PC-9 (cell line): ENCODE data around the gene HERC4. TPM values are rescaled to one million over a fixed set of nuclear protein-coding genes. Genes with fewer than 3 reads are reported as not detected.

ENCODE experiments used
- BruUV-seq: library from RNA; stranded (reverse); fragments of 400-500 nt; replicated peaks from 2 replicates; lab custom pipeline; 2021; lab: Mats Ljungman, UMichigan
- CTCF ChIA-PET: fragments of 300-600 bp; sonication (Branson Sonifier 250); formaldehyde crosslinking; loops from one replicate; lab custom pipeline; 2022; ENCODE audit warnings: antibody characterized with exemption; lab: Charles Lee
- POLR2A ChIA-PET: fragments of 300-600 bp; sonication (Branson Sonifier 250); formaldehyde crosslinking; loops from one replicate; lab custom pipeline; 2022; ENCODE audit warnings: antibody characterized with exemption; ENCODE audit not compliant: unreplicated experiment; lab: Charles Lee
- DNase-seq, 2 experiments: peaks; one replicate each; pipeline versions ENCODE4 v3.0.0 to v3.0.0-alpha.2; 2015 to 2022; ENCODE audit warnings: mixed read lengths in 1 of 2
- H2AFZ ChIP-seq: fragments of 200-600 bp; sonication (generic); 2 replicates; pipeline ENCODE4 v1.8.1; 2017; ENCODE audit warnings: antibody characterized with exemption
- H3F3A ChIP-seq: fragments of 200-600 bp; sonication (generic); 2 replicates; pipeline ENCODE4 v1.8.1; 2017; ENCODE audit warnings: antibody characterized with exemption, mild to moderate bottlenecking, low read depth; ENCODE audit not compliant: insufficient read depth
- H3K27ac ChIP-seq: fragments of 200-600 bp; sonication (generic); 2 replicates; pipeline ENCODE4 v1.6.1; 2016; ENCODE audit warnings: mixed run types
- H3K27me3 ChIP-seq: fragments of 200-600 bp; sonication (generic); 2 replicates; pipeline ENCODE4 v1.6.1; 2016; ENCODE audit warnings: low read depth, mixed run types; ENCODE audit not compliant: insufficient read depth
- H3K36me3 ChIP-seq: fragments of 200-600 bp; sonication (generic); 2 replicates; pipeline ENCODE4 v1.6.1; 2016; ENCODE audit warnings: low read depth, mixed run types
- H3K4me1 ChIP-seq: fragments of 200-600 bp; sonication (generic); replicated peaks from 2 replicates; pipeline ENCODE4 v1.6.1; 2016; ENCODE audit warnings: mixed run types; ENCODE audit not compliant: insufficient read depth
- H3K4me2 ChIP-seq: fragments of 200-600 bp; sonication (generic); 2 replicates; pipeline ENCODE4 v1.6.1; 2017; ENCODE audit warnings: mixed run types
- H3K4me3 ChIP-seq: fragments of 200-600 bp; sonication (generic); 2 replicates; pipeline ENCODE4 v1.6.1; 2016; ENCODE audit warnings: mixed run types
- H3K79me2 ChIP-seq: fragments of 200-600 bp; sonication (generic); 2 replicates; pipeline ENCODE4 v1.6.1; 2017; ENCODE audit warnings: low read depth, mixed run types
- H3K9me2 ChIP-seq: fragments of 200-600 bp; sonication (generic); 2 replicates; pipeline ENCODE4 v1.8.1; 2017; ENCODE audit warnings: mild to moderate bottlenecking; ENCODE audit not compliant: insufficient read depth
- H3K9me3 ChIP-seq: fragments of 200-600 bp; sonication (generic); 2 replicates; pipeline ENCODE4 v1.8.1; 2016; ENCODE audit warnings: low read depth; ENCODE audit not compliant: insufficient read depth
- H4K20me1 ChIP-seq: fragments of 200-600 bp; sonication (generic); 2 replicates; pipeline ENCODE4 v1.8.1; 2017; ENCODE audit not compliant: insufficient read depth
- CTCF ChIP-seq: fragments of 200-600 bp; sonication (generic); conservative IDR thresholded peaks from 2 replicates; pipeline ENCODE4 v1.6.1; 2017; ENCODE audit warnings: mixed run types, antibody characterized with exemption, mild to moderate bottlenecking, moderate library complexity
- EZH2 ChIP-seq: fragments of 200-600 bp; sonication (generic); IDR thresholded peaks from 2 replicates; pipeline ENCODE4 v1.8.0; 2017; ENCODE audit warnings: antibody characterized with exemption, low read depth
- intact Hi-C: fragments of 100-400 bp; cut with micrococcal nuclease; formaldehyde crosslinking; loops from one replicate; pipeline ENCODE4 v1.10.0; 2022; ENCODE audit not compliant: unreplicated experiment
- total RNA-seq: library from RNA; stranded (reverse); gene quantifications from 2 replicates; pipeline ENCODE4 v1.2.3, GENCODE V29; 2021

The HERC4 gene
- total RNA-seq, 1 experiment from 2014 or later, result 116 TPM

- H3K27me3 ChIP-seq, result no peaks in the 10 kb centered on the region
- no peak for DNase-seq
- no peaks in the 10 kb centered on the region for H3K4me1 ChIP-seq
- no peak overlapping the region for H3K27ac ChIP-seq
- no peak overlapping the region for H3K4me3 ChIP-seq
- intact Hi-C loops, result no loop called here
- H2AFZ ChIP-seq, result no peak overlapping the region
- no peaks in the 10 kb centered on the region for H3F3A ChIP-seq
- CTCF ChIA-PET, result no interaction called here
- H3K9me3 ChIP-seq, result no peaks in the 10 kb centered on the region
- H3K4me2 ChIP-seq, result no peak overlapping the region
- TF ChIP-seq EZH2 (no peak), CTCF (no peak)
- H4K20me1 ChIP-seq, result no peaks in the 10 kb centered on the region
- no peaks in the 10 kb centered on the region for H3K79me2 ChIP-seq
- H3K36me3 ChIP-seq, result no peaks in the 10 kb centered on the region
- BruUV-seq, result no TSS peak
- POLR2A ChIA-PET, result interaction anchor here (0.5 kb wide), 1 partner anchor 10 kb away, joined by 3 read pairs; no protein-coding TSS in a partner anchor
- no peaks in the 10 kb centered on the region for H3K9me2 ChIP-seq
Observed at GRCh38 chr10:67875340-67876238, 199.5 kb downstream of the HERC4 start.

Other genes with a start within 250 kb of the HERC4 start
- gene DNAJC12, start 237.1 kb downstream of the HERC4 start, total RNA-seq, result 0.33 TPM in 1 of 2 replicates, not detected in the other
- gene SIRT1, start 190.6 kb downstream of the HERC4 start, total RNA-seq, result 15.8 and 17.2 TPM in 2 replicates
- gene MYPN, start 34.2 kb upstream of the HERC4 start, total RNA-seq, result 3.9 and 4.1 TPM in 2 replicates
- not detected in 2 replicates for gene ATOH7, start 156.8 kb upstream of the HERC4 start, total RNA-seq